Upper lobe of right lung (tissue), 1 donor: ENCODE data around the gene ALDOA. TPM values are rescaled to one million over a fixed set of nuclear protein-coding genes. Genes with fewer than 3 reads are reported as not detected.
A peak's percentile ranks its signal among the peaks of the same experiment; 100 is the strongest.

ENCODE experiments used
- ATAC-seq: fragments of 200-7000 bp; cut with Tn5 transposase; one replicate; pipeline ENCODE4 v1.9.1; 2020; ENCODE audit warnings: mild to moderate bottlenecking, moderate library complexity
- DNase-seq: peaks from one replicate; pipeline ENCODE4 v3.0.0-alpha.2; 2020
- H3K27ac ChIP-seq: fragments of 200-600 bp; one replicate; pipeline ENCODE4 v1.8.0; 2022
- H3K27me3 ChIP-seq: fragments of 200-600 bp; one replicate; pipeline ENCODE4 v1.8.0; 2022; ENCODE audit warnings: mild to moderate bottlenecking
- H3K36me3 ChIP-seq: fragments of 200-600 bp; one replicate; pipeline ENCODE4 v1.8.0; 2022
- H3K4me1 ChIP-seq: fragments of 200-600 bp; one replicate; pipeline ENCODE4 v1.8.0; 2022
- H3K4me3 ChIP-seq: fragments of 200-600 bp; one replicate; pipeline ENCODE4 v1.8.0; 2022; ENCODE audit warnings: mild to moderate bottlenecking
- H3K9me3 ChIP-seq: fragments of 200-600 bp; one replicate; pipeline ENCODE4 v1.8.0; 2022
- intact Hi-C: fragments of 100-400 bp; cut with DNase I; formaldehyde crosslinking; loops from one replicate; pipeline ENCODE4 v1.11.0; 2022
- total RNA-seq: library from RNA; stranded (reverse); fragmentation: NEBNext Ultra II Directional; extraction: Animal tissue kit (Norgen Biotek cat#: 25700); gene quantifications from one replicate; pipeline ENCODE4 v1.2.1, GENCODE V29; 2021
- TF ChIP-seq, protein P1 (sequence below): fragments of 200-600 bp; IDR thresholded peaks from one replicate; pipeline ENCODE4 v1.8.0; 2022; ENCODE audit warnings: antibody characterized with exemption
- donor health status: DM: no; HTN: yes; CAD: no; lungs with severe emphysema.

ALDOA gene
- total RNA-seq, 1 donor from 2014 or later = 689 TPM

GRCh38 chr16:30108059-30108850, 42.7 kb downstream of the ALDOA start:
- Histone ChIP-seq H3K36me3 (peaks cover 43% of the 10 kb centered on the region), H3K9me3 (no peaks in the 10 kb centered on the region), H3K27ac (no peak overlapping the region), H3K27me3 (no peaks in the 10 kb centered on the region), H3K4me1 (peaks cover under 1% of the 10 kb centered on the region), H3K4me3 (no peak overlapping the region)
- intact Hi-C loops = no loop called here
- ATAC-seq = no peak
- peak; percentile 26 for DNase-seq
- TF ChIP-seq, protein P1, sequence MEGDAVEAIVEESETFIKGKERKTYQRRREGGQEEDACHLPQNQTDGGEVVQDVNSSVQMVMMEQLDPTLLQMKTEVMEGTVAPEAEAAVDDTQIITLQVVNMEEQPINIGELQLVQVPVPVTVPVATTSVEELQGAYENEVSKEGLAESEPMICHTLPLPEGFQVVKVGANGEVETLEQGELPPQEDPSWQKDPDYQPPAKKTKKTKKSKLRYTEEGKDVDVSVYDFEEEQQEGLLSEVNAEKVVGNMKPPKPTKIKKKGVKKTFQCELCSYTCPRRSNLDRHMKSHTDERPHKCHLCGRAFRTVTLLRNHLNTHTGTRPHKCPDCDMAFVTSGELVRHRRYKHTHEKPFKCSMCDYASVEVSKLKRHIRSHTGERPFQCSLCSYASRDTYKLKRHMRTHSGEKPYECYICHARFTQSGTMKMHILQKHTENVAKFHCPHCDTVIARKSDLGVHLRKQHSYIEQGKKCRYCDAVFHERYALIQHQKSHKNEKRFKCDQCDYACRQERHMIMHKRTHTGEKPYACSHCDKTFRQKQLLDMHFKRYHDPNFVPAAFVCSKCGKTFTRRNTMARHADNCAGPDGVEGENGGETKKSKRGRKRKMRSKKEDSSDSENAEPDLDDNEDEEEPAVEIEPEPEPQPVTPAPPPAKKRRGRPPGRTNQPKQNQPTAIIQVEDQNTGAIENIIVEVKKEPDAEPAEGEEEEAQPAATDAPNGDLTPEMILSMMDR = no peak

DNA sequence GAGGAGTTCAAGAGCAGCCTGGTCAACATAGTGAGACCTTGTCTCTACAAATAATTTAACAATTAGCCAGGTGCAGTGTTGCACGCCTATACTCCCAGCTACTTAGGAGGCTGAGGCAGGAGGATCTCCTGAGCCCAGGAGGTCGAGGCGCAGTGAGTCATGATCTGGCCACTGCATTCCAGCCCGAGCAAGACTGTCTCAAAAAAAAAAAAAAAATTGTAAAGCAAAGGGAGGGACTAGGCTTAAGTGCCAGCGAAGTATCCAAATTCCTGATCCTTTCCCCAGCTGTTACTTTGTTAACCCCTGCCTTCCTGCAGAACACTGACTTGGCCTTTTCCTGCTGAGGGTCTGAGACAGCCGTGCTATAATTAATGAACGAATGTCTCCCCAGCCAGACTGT, 45.1 kb downstream of the ALDOA start:
- Histone ChIP-seq H3K27ac (no peak overlapping the region), H3K27me3 (no peaks in the 10 kb centered on the region), H3K36me3 (peaks cover 47% of the 10 kb centered on the region), H3K4me3 (no peak overlapping the region), H3K9me3 (no peaks in the 10 kb centered on the region), H3K4me1 (peaks cover 6% of the 10 kb centered on the region)
- intact Hi-C loops = no loop called here
- no peak for DNase-seq
- peak; percentile 11 for ATAC-seq
- TF ChIP-seq, protein P1 = no peak

- no peak overlapping the region for H3K27ac ChIP-seq
- H3K4me3 ChIP-seq = no peak overlapping the region
- intact Hi-C loops = no loop called here
- H3K4me1 ChIP-seq = peaks cover 6% of the 10 kb centered on the region
- no peaks in the 10 kb centered on the region for H3K9me3 ChIP-seq
- H3K27me3 ChIP-seq = no peaks in the 10 kb centered on the region
- peaks cover 60% of the 10 kb centered on the region for H3K36me3 ChIP-seq
- DNase-seq (peak; percentile 81), ATAC-seq (peak; percentile 70)
- TF ChIP-seq, protein P1 = peak; percentile 71
Observed at GRCh38 chr16:30112197-30113030, 46.9 kb downstream of the ALDOA start.

DNA sequence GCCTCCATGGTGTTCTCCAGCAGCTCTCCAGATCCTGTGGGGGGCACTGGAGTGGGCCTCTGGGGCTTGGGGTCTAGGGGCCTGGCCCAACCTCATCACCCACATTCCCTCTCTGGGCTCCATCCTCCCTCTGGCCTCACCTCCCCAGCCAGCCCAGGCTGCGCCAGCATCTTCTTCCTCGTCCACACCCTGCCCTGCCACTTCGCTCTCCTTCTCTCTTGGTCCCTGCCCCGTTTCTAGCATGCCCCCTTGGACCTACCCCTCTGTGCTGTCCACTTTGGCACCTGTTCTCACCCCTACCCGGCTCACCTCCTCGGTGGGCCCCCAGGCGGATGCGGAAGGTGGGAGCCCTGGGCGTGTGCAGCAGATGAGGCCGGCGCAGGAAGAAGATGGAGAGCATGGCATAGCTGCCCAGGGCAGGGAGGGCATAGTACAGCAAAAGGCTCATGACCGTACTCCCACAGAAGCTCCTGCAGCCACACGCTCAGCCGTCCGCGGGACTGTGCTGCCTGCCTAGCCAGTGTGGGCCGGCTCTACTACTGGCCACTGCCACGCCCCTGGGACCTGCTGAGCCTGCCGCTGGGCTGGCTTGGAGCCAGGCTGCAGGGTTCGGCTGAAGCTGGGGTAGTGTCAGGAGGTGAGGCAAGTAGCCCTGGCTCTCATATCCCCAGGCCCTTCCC, 47.6 kb downstream of the ALDOA start, which contains the start of gene GDPD3:
GDPD3 (minus strand) TSS at position 507 of the 680 bp plus-strand sequence; CDS start at position 448, 59 bp downstream.
- peaks cover 6% of the 10 kb centered on the region for H3K4me1 ChIP-seq
- peak; percentile 16 for ATAC-seq
- intact Hi-C loops = no loop called here
- H3K4me3 ChIP-seq = no peak within 1 kb of the TSS
- DNase-seq = peak; percentile 70
- H3K27ac ChIP-seq = no peak within 1 kb of the TSS
- TF ChIP-seq, protein P1 = no peak
- no peaks in the 10 kb centered on the region for H3K27me3 ChIP-seq
- peaks cover 60% of the 10 kb centered on the region for H3K36me3 ChIP-seq
- H3K9me3 ChIP-seq = no peaks in the 10 kb centered on the region

DNA sequence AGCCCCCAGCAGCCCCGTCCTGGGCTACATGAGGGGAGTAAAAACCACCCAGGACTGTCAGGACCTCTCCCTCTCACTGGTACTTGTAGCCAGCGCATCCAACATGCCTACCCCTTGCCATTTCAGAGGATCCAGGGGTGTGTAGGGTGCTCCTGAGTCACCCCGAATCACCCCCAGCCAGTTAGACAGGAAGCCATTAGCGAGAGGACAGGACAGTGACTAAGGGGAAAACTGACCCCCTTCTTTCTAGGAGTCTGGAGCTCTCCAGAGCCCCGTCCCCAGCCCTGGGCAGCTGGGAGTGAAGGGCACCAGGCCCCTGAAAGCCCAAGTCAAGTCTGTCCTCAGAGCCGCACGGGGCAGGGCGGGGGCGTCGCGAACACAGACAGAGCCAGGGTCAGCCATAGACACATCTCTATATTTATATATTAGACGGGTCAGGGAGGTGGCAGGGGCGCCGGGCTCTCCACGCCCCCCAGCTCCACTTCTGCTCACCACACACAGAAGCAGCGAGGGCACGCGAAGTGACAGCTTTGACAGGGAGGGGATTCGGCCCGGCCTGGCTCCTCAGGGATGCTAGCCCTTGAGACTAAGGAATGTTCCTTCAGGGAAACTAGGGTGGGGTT, 48.3 kb downstream of the ALDOA start:
- Histone ChIP-seq H3K9me3 (no peaks in the 10 kb centered on the region), H3K27ac (no peak overlapping the region), H3K4me3 (no peak overlapping the region), H3K4me1 (peaks cover 6% of the 10 kb centered on the region), H3K36me3 (peaks cover 62% of the 10 kb centered on the region), H3K27me3 (no peaks in the 10 kb centered on the region)
- DNase-seq (no peak), ATAC-seq (no peak)
- intact Hi-C loops = no loop called here
- TF ChIP-seq, protein P1 = no peak
